Ammon's horn (tissue), 1 donor: ENCODE measurements around the gene SCAMP5.

Experiments
- DNase-seq: peaks from one replicate; pipeline ENCODE4 v3.0.0-alpha.2; 2016; ENCODE audit warnings: low spot score

Gene SCAMP5

GRCh38 chr15:74977599-74977998 lies 17.8 kb upstream of the SCAMP5 start:
- no peak for DNase-seq

- no peak for DNase-seq
These were observed 17.3 kb upstream of the SCAMP5 start for GRCh38 chr15:74978077-74978476.

- DNase-seq, result peak; percentile 39
These were observed 16.9 kb upstream of the SCAMP5 start for GRCh38 chr15:74978503-74978902.

GRCh38 chr15:74982183-74982582 lies 13.2 kb upstream of the SCAMP5 start:
- no peak for DNase-seq

- DNase-seq, result no peak
These were observed 11.6 kb upstream of the SCAMP5 start for GRCh38 chr15:74983725-74984231.

GRCh38 chr15:74988007-74988800 lies 7.2 kb upstream of the SCAMP5 start:
- no peak for DNase-seq

GRCh38 chr15:74989527-74989926 lies 5.8 kb upstream of the SCAMP5 start:
- no peak for DNase-seq

GRCh38 chr15:74992619-74993018 lies 2.7 kb upstream of the SCAMP5 start:
- no peak for DNase-seq

- peak; percentile 76 for DNase-seq
These were observed 1.1 kb upstream of the SCAMP5 start for GRCh38 chr15:74994236-74994635.

- DNase-seq, result no peak
These were observed 678 bp upstream of the SCAMP5 start for GRCh38 chr15:74994685-74995084.

- peak; percentile 64 for DNase-seq
These were observed 709 bp downstream of the SCAMP5 start for GRCh38 chr15:74995779-74996765.

GRCh38 chr15:74997141-74997540 lies 1.8 kb downstream of the SCAMP5 start:
- DNase-seq, result no peak

GRCh38 chr15:74997543-74997942 lies 2.2 kb downstream of the SCAMP5 start:
- DNase-seq, result no peak

- DNase-seq, result no peak
These were observed 5.9 kb downstream of the SCAMP5 start for GRCh38 chr15:75001310-75001709.

GRCh38 chr15:75002398-75002797 lies 7.0 kb downstream of the SCAMP5 start:
- no peak for DNase-seq

- DNase-seq, result no peak
These were observed 11.9 kb downstream of the SCAMP5 start for GRCh38 chr15:75007216-75007615.

GRCh38 chr15:75008221-75008625 lies 12.9 kb downstream of the SCAMP5 start:
- no peak for DNase-seq

- no peak for DNase-seq
These were observed 13.4 kb downstream of the SCAMP5 start for GRCh38 chr15:75008629-75009326.

GRCh38 chr15:75016431-75016830 lies 21.1 kb downstream of the SCAMP5 start:
- no peak for DNase-seq

- DNase-seq, result no peak
These were observed 24.6 kb downstream of the SCAMP5 start for GRCh38 chr15:75019916-75020315.

GRCh38 chr15:75021341-75021740 lies 26.0 kb downstream of the SCAMP5 start:
- DNase-seq, result no peak

- DNase-seq, result no peak
These were observed 27.4 kb downstream of the SCAMP5 start for GRCh38 chr15:75022783-75023180.
